Astrocyte (in vitro differentiated cells and primary cell): ENCODE results near the gene PCBP3. TPM values are rescaled to one million over a fixed set of nuclear protein-coding genes. Genes with fewer than 3 reads are reported as not detected.
"Not testable (repeated sequence)": the region's sequence is repeated elsewhere in the genome, so short reads cannot be mapped to it uniquely, and the experiment has no call there.

Experiments
- DNase-seq: peaks from one replicate; pipeline ENCODE4 v3.0.0-alpha.2; 2010; ENCODE audit warnings: low read depth
- FAIRE-seq: peaks from 2 replicates; lab custom pipeline; 2011; peaks lifted over from hg19 to GRCh38; lab: Jason Lieb, UNC
- H2AFZ ChIP-seq: 2 replicates; pipeline ENCODE4 v1.6.0; 2012; ENCODE audit warnings: low read depth, low read length, inconsistent platforms
- H3K27ac ChIP-seq: 2 replicates; pipeline ENCODE4 v1.5.1; 2011; ENCODE audit warnings: low read depth, low read length, inconsistent platforms
- H3K27me3 ChIP-seq: 2 replicates; pipeline ENCODE4 v1.6.0; 2011; ENCODE audit warnings: low read length, inconsistent platforms; ENCODE audit not compliant: insufficient read depth
- H3K36me3 ChIP-seq: 2 replicates; pipeline ENCODE4 v1.5.1; 2011; ENCODE audit warnings: low read length, inconsistent platforms; ENCODE audit not compliant: insufficient read depth
- H3K4me1 ChIP-seq: 2 replicates; pipeline ENCODE4 v1.5.1; 2011; ENCODE audit warnings: low read length, inconsistent platforms; ENCODE audit not compliant: insufficient read depth
- H3K4me2 ChIP-seq: 2 replicates; pipeline ENCODE4 v1.6.0; 2012; ENCODE audit warnings: low read length, inconsistent platforms
- H3K4me3 ChIP-seq: 2 replicates; pipeline ENCODE4 v1.5.1; 2011; ENCODE audit warnings: low read depth, mild to moderate bottlenecking, low read length, inconsistent platforms; ENCODE audit not compliant: insufficient read depth
- H3K79me2 ChIP-seq: 2 replicates; pipeline ENCODE4 v1.6.0; 2012; ENCODE audit warnings: mild to moderate bottlenecking, low read length, inconsistent platforms; ENCODE audit not compliant: insufficient read depth
- H3K9ac ChIP-seq: 2 replicates; pipeline ENCODE4 v1.6.0; 2012; ENCODE audit warnings: mild to moderate bottlenecking, low read length, inconsistent platforms
- H3K9me3 ChIP-seq: 2 replicates; pipeline ENCODE4 v1.5.1; 2012; ENCODE audit warnings: low read depth, mild to moderate bottlenecking, low read length, inconsistent platforms; ENCODE audit not compliant: insufficient read depth
- H4K20me1 ChIP-seq: 2 replicates; pipeline ENCODE4 v1.6.0; 2012; ENCODE audit warnings: low read length, inconsistent platforms; ENCODE audit not compliant: insufficient read depth
- H3K27ac Mint-ChIP-seq: one replicate; pipeline ENCODE4 v1.8.0; 2021; ENCODE audit warnings: mild to moderate bottlenecking, mixed read lengths; ENCODE audit not compliant: unreplicated experiment
- H3K27me3 Mint-ChIP-seq: one replicate; pipeline ENCODE4 v1.8.0; 2021; ENCODE audit warnings: low read depth, mixed read lengths; ENCODE audit not compliant: unreplicated experiment
- H3K36me3 Mint-ChIP-seq: one replicate; pipeline ENCODE4 v1.8.0; 2021; ENCODE audit warnings: low read depth, mixed read lengths; ENCODE audit not compliant: unreplicated experiment
- H3K4me1 Mint-ChIP-seq: one replicate; pipeline ENCODE4 v1.8.0; 2021; ENCODE audit warnings: low read depth, mixed read lengths; ENCODE audit not compliant: unreplicated experiment
- H3K4me3 Mint-ChIP-seq: one replicate; pipeline ENCODE4 v1.8.0; 2021; ENCODE audit warnings: mild to moderate bottlenecking, moderate library complexity, mixed read lengths; ENCODE audit not compliant: unreplicated experiment
- H3K9me3 Mint-ChIP-seq: one replicate; pipeline ENCODE4 v1.8.0; 2021; ENCODE audit warnings: mild to moderate bottlenecking, mixed read lengths; ENCODE audit not compliant: unreplicated experiment
- CTCF ChIP-seq: IDR thresholded peaks from 2 replicates; pipeline ENCODE4 v1.5.1; 2011; ENCODE audit warnings: low read depth, mild to moderate bottlenecking, inconsistent platforms, low read length, moderate library complexity; ENCODE audit not compliant: insufficient read depth
- EZH2 ChIP-seq: IDR thresholded peaks from 2 replicates; pipeline ENCODE4 v1.6.1; 2012; ENCODE audit warnings: mild to moderate bottlenecking, low read length, inconsistent platforms; ENCODE audit not compliant: insufficient read depth
- total RNA-seq: library from RNA; stranded (reverse); gene quantifications from 2 replicates; pipeline ENCODE4 v1.2.1, GENCODE V29; 2021

The PCBP3 gene
- total RNA-seq, 1 donor from 2014 or later: 1.8 TPM

GRCh38 chr21:45895778-45896370 is 252.3 kb downstream of the PCBP3 start:
- Histone ChIP-seq H3K9ac (no peak overlapping the region), H4K20me1 (peaks cover 5% of the 10 kb centered on the region), H3K4me3 (no peak overlapping the region), H3K27me3 (no peaks in the 10 kb centered on the region), H3K4me1 (peaks cover 9% of the 10 kb centered on the region), H2AFZ (no peak overlapping the region), H3K27ac (no peak overlapping the region), H3K36me3 (no peaks in the 10 kb centered on the region), H3K9me3 (no peaks in the 10 kb centered on the region), H3K79me2 (no peaks in the 10 kb centered on the region), H3K4me2 (no peak overlapping the region)
- Mint-ChIP-seq H3K4me1 (peaks cover 6% of the 10 kb centered on the region), H3K27ac (no peak overlapping the region), H3K27me3 (peaks cover 36% of the 10 kb centered on the region), H3K9me3 (no peaks in the 10 kb centered on the region), H3K36me3 (peaks cover 3% of the 10 kb centered on the region), H3K4me3 (no peak overlapping the region)
- no peak for TF ChIP-seq EZH2
- no peak for TF ChIP-seq CTCF
- no peak for FAIRE-seq
- DNase-seq: no peak

- not testable (repeated sequence) for H3K4me3 Mint-ChIP-seq, H3K79me2 ChIP-seq, H3K4me1 Mint-ChIP-seq, H2AFZ ChIP-seq, H4K20me1 ChIP-seq, H3K4me3 ChIP-seq, DNase-seq, H3K4me2 ChIP-seq, H3K36me3 ChIP-seq, H3K27me3 ChIP-seq, H3K36me3 Mint-ChIP-seq, H3K9me3 Mint-ChIP-seq, H3K9me3 ChIP-seq, H3K9ac ChIP-seq, H3K27ac Mint-ChIP-seq, H3K27ac ChIP-seq, FAIRE-seq, H3K4me1 ChIP-seq
- peaks cover 30% of the 10 kb centered on the region for H3K27me3 Mint-ChIP-seq
Observed at GRCh38 chr21:45896431-45896830, 252.9 kb downstream of the PCBP3 start.

GRCh38 chr21:45897191-45898027 is 253.9 kb downstream of the PCBP3 start:
- Histone ChIP-seq H3K9me3 (no peaks in the 10 kb centered on the region), H3K27me3 (no peaks in the 10 kb centered on the region), H3K4me3 (no peak overlapping the region), H3K79me2 (no peaks in the 10 kb centered on the region), H3K9ac (no peak overlapping the region), H4K20me1 (peaks cover 5% of the 10 kb centered on the region), H3K27ac (no peak overlapping the region), H2AFZ (no peak overlapping the region), H3K36me3 (no peaks in the 10 kb centered on the region), H3K4me2 (no peak overlapping the region), H3K4me1 (peaks cover 9% of the 10 kb centered on the region)
- peaks cover 34% of the 10 kb centered on the region for H3K27me3 Mint-ChIP-seq
- H3K36me3 Mint-ChIP-seq: peaks cover 3% of the 10 kb centered on the region
- TF ChIP-seq EZH2 (no peak), CTCF (no peak)
- H3K27ac Mint-ChIP-seq: no peak overlapping the region
- peaks cover 8% of the 10 kb centered on the region for H3K4me1 Mint-ChIP-seq
- no peaks in the 10 kb centered on the region for H3K9me3 Mint-ChIP-seq
- no peak for FAIRE-seq
- no peak for DNase-seq
- no peak overlapping the region for H3K4me3 Mint-ChIP-seq
